CD14-positive monocyte (primary cell): ENCODE data around the gene MSI1. TPM values are rescaled to one million over a fixed set of nuclear protein-coding genes. Genes with fewer than 3 reads are reported as not detected.
A peak's percentile ranks its signal among the peaks of the same experiment; 100 is the strongest.

Experiments
- DNase-seq, 3 donors: peaks; one replicate each; pipeline ENCODE4 v3.0.0-alpha.2; 2011 to 2022
- H2AFZ ChIP-seq: 2 replicates; pipeline ENCODE4 v1.6.0; 2012; ENCODE audit warnings: mild to moderate bottlenecking, low read depth, low read length, inconsistent platforms; ENCODE audit not compliant: insufficient read depth, poor library complexity, severe bottlenecking
- H3K27ac ChIP-seq, 2 donors: 1 replicate in 1 of 2; 2 replicates in 1 of 2; pipeline ENCODE4 v1.5.1; 2012 to 2013; ENCODE audit warnings: low read length in 2 of 2, control low read depth in 1 of 2, inconsistent platforms in 1 of 2, low read depth in 1 of 2, mild to moderate bottlenecking in 1 of 2
- H3K27me3 ChIP-seq, 2 donors: one replicate each; pipeline versions ENCODE4 v1.6.0 to v1.6.1; 2011 to 2013; ENCODE audit warnings: low read length in 2 of 2; ENCODE audit not compliant: control insufficient read depth in 2 of 2, insufficient read depth in 2 of 2
- H3K36me3 ChIP-seq, 2 donors: replicated peaks in 1 of 2; 1 replicate in 1 of 2; 2 replicates in 1 of 2; pipeline versions ENCODE4 v1.5.1 to v1.6.1; 2012 to 2013; ENCODE audit warnings: low read length in 2 of 2, control low read depth in 1 of 2, inconsistent platforms in 1 of 2, mild to moderate bottlenecking in 1 of 2; ENCODE audit not compliant: insufficient read depth in 2 of 2, control insufficient read depth in 1 of 2
- H3K4me1 ChIP-seq, 2 donors: 1 replicate in 1 of 2; 2 replicates in 1 of 2; pipeline versions ENCODE4 v1.5.1 to v1.6.1; 2012 to 2013; ENCODE audit warnings: low read length in 2 of 2, control low read depth in 1 of 2, inconsistent platforms in 1 of 2, mild to moderate bottlenecking in 1 of 2, moderate library complexity in 1 of 2; ENCODE audit not compliant: insufficient read depth in 2 of 2, control insufficient read depth in 1 of 2
- H3K4me2 ChIP-seq: replicated peaks from 2 replicates; pipeline ENCODE3; 2012; ENCODE audit warnings: low read length, moderate library complexity, mild to moderate bottlenecking; ENCODE audit not compliant: poor library complexity, severe bottlenecking; ENCODE audit errors: extremely low read depth
- H3K4me3 ChIP-seq, 3 experiments: fragments of 200-600 bp in 1 of 3; sonication (generic) in 1 of 3; replicated peaks in 1 of 3; 1 replicate in 2 of 3; 2 replicates in 1 of 3; pipeline ENCODE4 v1.5.1; 2011 to 2013; ENCODE audit warnings: low read length in 3 of 3, mild to moderate bottlenecking in 3 of 3, control low read depth in 2 of 3, low read depth in 2 of 3, inconsistent platforms in 1 of 3, moderate library complexity in 1 of 3
- H3K79me2 ChIP-seq: 2 replicates; pipeline ENCODE4 v1.6.0; 2012; ENCODE audit warnings: mild to moderate bottlenecking, control low read depth, inconsistent platforms, low read length, moderate library complexity; ENCODE audit not compliant: insufficient read depth
- H3K9ac ChIP-seq: 2 replicates; pipeline ENCODE4 v1.6.0; 2017; ENCODE audit warnings: low read length, mild to moderate bottlenecking; ENCODE audit not compliant: insufficient read depth, poor library complexity, severe bottlenecking
- H3K9me3 ChIP-seq, 2 donors: replicated peaks in 1 of 2; 1 replicate in 1 of 2; 2 replicates in 1 of 2; pipeline versions ENCODE4 v1.5.1 to v1.6.1; 2012 to 2013; ENCODE audit warnings: low read length in 2 of 2, control low read depth in 1 of 2; ENCODE audit not compliant: control insufficient read depth in 1 of 2, insufficient read depth in 1 of 2
- H4K20me1 ChIP-seq: 2 replicates; pipeline ENCODE4 v1.6.0; 2012; ENCODE audit warnings: mild to moderate bottlenecking, low read length, control low read depth, moderate library complexity; ENCODE audit not compliant: insufficient read depth
- H3K27ac Mint-ChIP-seq, 7 donors: one replicate each; pipeline ENCODE4 v1.8.0; 2020; ENCODE audit warnings: mild to moderate bottlenecking in 7 of 7, mixed read lengths in 7 of 7, moderate library complexity in 6 of 7, inconsistent platforms in 2 of 7
- H3K27me3 Mint-ChIP-seq, 3 donors: one replicate each; pipeline ENCODE4 v1.8.0; 2021 to 2022; ENCODE audit warnings: low read depth in 3 of 3, mild to moderate bottlenecking in 3 of 3, mixed read lengths in 3 of 3, moderate library complexity in 3 of 3, inconsistent platforms in 1 of 3
- H3K36me3 Mint-ChIP-seq, 2 donors: one replicate each; pipeline ENCODE4 v1.8.0; 2020; ENCODE audit warnings: mixed read lengths in 2 of 2, inconsistent platforms in 1 of 2, mild to moderate bottlenecking in 1 of 2
- H3K4me1 Mint-ChIP-seq: one replicate; pipeline ENCODE4 v1.8.0; 2020; ENCODE audit warnings: mild to moderate bottlenecking, mixed read lengths
- H3K4me3 Mint-ChIP-seq, 2 donors: one replicate each; pipeline ENCODE4 v1.8.0; 2020; ENCODE audit warnings: mild to moderate bottlenecking in 2 of 2, mixed read lengths in 2 of 2, moderate library complexity in 1 of 2
- H3K9me3 Mint-ChIP-seq, 7 donors: one replicate each; pipeline ENCODE4 v1.8.0; 2020 to 2022; ENCODE audit warnings: mixed read lengths in 7 of 7, mild to moderate bottlenecking in 6 of 7, moderate library complexity in 6 of 7, inconsistent platforms in 2 of 7
- WGBS: methylation state at CpG from one replicate; pipeline ENCODE4 v1.1.5; 2013; ENCODE audit warnings: missing lambda C conversion rate; ENCODE audit not compliant: insufficient coverage; 5-methylcytosine and 5-hydroxymethylcytosine counted together
- intact Hi-C, 2 donors: fragments of 100-400 bp; cut with micrococcal nuclease; formaldehyde crosslinking; loops; one replicate each; pipeline versions ENCODE4 v1.15.0 to v1.15.1; 2023
- polyA plus RNA-seq, 3 donors: library from polyadenylated mRNA; depleted of rRNA in 1 of 3; unstranded in 2 of 3; stranded (reverse) in 1 of 3; fragments of 300-500 nt in 2 of 3; fragments of >200 nt in 1 of 3; fragmentation: Illumina TruSeq in 2 of 3; gene quantifications; 1 replicate in 2 of 3; 2 replicates in 1 of 3; pipeline ENCODE4 v1.2.3, GENCODE V29; 2012 to 2021
- TF ChIP-seq, protein P1 (sequence below): fragments of 200-600 bp; IDR thresholded peaks from one replicate; pipeline ENCODE4 v1.8.0; 2022; ENCODE audit warnings: antibody characterized with exemption, mild to moderate bottlenecking

Gene MSI1
- polyA plus RNA-seq, 3 donors, result not detected

DNA sequence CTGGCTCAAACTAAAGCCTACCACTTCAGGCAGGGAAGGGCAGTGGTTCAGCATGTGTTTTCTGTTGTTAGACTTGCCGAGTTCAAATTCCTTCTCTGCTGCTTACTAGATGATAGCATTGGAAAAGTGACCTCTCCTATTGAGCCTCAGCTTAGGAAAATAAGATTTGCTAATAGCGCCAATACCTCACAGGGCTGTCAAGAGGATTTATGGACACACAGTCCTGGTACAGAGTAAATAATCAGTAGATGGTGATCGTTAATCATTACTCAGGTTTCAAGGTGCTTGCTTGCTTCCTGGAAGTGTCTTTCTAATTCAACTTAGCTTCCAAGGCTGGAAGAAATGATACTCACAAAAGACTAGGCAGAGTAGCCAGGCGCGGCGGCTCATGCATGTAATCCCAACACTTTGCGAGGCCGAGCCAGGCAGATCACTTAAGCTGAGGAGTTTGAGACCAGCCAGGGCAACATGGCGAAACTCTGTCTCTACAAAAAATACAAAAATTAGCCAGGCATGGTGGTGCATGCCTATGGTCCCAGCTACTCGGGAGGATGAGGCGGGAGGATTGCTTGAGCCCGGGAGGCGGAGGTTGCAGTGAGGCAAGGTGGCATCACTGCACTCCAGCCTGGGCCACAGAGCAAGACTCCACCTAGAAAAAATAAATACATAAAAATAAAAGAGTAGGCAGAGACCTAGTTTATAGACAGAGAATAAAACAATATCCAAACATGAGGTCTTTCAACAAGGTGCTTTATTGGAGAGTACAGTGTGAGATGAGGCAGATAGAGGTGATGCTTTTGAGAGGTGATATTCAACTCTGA, 47.4 kb downstream of the MSI1 start:
- no peaks in the 10 kb centered on the region for H3K9me3 ChIP-seq
- intact Hi-C loops, result no loop called here
- H3K79me2 ChIP-seq, result no peaks in the 10 kb centered on the region
- no peak overlapping the region for H3K4me3 ChIP-seq
- Mint-ChIP-seq H3K9me3 (peaks cover 0 to 2% (median 0%) of the 10 kb centered on the region in 7 donors), H3K4me1 (peaks cover 18% of the 10 kb centered on the region), H3K4me3 (no peak overlapping the region), H3K27ac (no peak overlapping the region), H3K36me3 (no peaks in the 10 kb centered on the region), H3K27me3 (peaks cover 4 to 7% (median 7%) of the 10 kb centered on the region in 3 donors)
- H4K20me1 ChIP-seq, result no peaks in the 10 kb centered on the region
- no peak overlapping the region for H3K9ac ChIP-seq
- no peak overlapping the region for H2AFZ ChIP-seq
- peaks cover 17 to 19% of the 10 kb centered on the region in 2 donors for H3K4me1 ChIP-seq
- H3K4me2 ChIP-seq, result no peak overlapping the region
- no peaks in the 10 kb centered on the region for H3K36me3 ChIP-seq
- DNase-seq, result no peak
- WGBS, result 96% methylated on average over 5 of the region's 13 CpGs
- H3K27ac ChIP-seq, result no peak overlapping the region
- TF ChIP-seq, protein P1, sequence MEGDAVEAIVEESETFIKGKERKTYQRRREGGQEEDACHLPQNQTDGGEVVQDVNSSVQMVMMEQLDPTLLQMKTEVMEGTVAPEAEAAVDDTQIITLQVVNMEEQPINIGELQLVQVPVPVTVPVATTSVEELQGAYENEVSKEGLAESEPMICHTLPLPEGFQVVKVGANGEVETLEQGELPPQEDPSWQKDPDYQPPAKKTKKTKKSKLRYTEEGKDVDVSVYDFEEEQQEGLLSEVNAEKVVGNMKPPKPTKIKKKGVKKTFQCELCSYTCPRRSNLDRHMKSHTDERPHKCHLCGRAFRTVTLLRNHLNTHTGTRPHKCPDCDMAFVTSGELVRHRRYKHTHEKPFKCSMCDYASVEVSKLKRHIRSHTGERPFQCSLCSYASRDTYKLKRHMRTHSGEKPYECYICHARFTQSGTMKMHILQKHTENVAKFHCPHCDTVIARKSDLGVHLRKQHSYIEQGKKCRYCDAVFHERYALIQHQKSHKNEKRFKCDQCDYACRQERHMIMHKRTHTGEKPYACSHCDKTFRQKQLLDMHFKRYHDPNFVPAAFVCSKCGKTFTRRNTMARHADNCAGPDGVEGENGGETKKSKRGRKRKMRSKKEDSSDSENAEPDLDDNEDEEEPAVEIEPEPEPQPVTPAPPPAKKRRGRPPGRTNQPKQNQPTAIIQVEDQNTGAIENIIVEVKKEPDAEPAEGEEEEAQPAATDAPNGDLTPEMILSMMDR, result no peak
- H3K27me3 ChIP-seq, result no peaks in the 10 kb centered on the region

- Histone ChIP-seq H3K9me3 (no peaks in the 10 kb centered on the region), H3K4me3 (peak overlapping the region; percentile 45 to 76 (median 59)), H3K79me2 (no peaks in the 10 kb centered on the region), H3K27me3 (no peaks in the 10 kb centered on the region), H3K4me2 (peak overlapping the region; percentile 77), H3K4me1 (peaks cover 11 to 13% of the 10 kb centered on the region in 2 donors), H4K20me1 (no peaks in the 10 kb centered on the region), H2AFZ (peak overlapping the region; percentile 85), H3K36me3 (no peaks in the 10 kb centered on the region), H3K27ac (peak overlapping the region; percentile 30 to 65), H3K9ac (peak overlapping the region; percentile 58)
- peaks cover 11% of the 10 kb centered on the region for H3K4me1 Mint-ChIP-seq
- DNase-seq, result peak; percentile 97 to 99 (median 99)
- intact Hi-C loops, result loop anchor here (1.0 to 10.0 kb wide), 4 partner anchors 15 to 120 kb away; partner anchors contain the start of genes COX6A1 (in 2 of the 2), RNU4-1 (in 1 of the 2) and SIRT4 (in 1 of the 2)
- peak overlapping the region; percentile 84 to 94 for H3K4me3 Mint-ChIP-seq
- peaks cover 1 to 6% (median 4%) of the 10 kb centered on the region in 3 donors for H3K27me3 Mint-ChIP-seq
- TF ChIP-seq, protein P1, result peak; percentile 64
- H3K9me3 Mint-ChIP-seq, result peaks cover 0 to 2% (median 0%) of the 10 kb centered on the region in 7 donors
- no peaks in the 10 kb centered on the region for H3K36me3 Mint-ChIP-seq
- peak overlapping the region; percentile 82 to 95 (median 88) for H3K27ac Mint-ChIP-seq
- 0% methylated on average over 17 of the region's 42 CpGs for WGBS
These were observed 51.5 kb downstream of the MSI1 start for GRCh38 chr12:120317224-120318105.
